Measurements from ENCODE around the gene SLC26A4. TPM values are rescaled to one million over a fixed set of nuclear protein-coding genes. Genes with fewer than 3 reads are reported as not detected.

The SLC26A4 gene
- total RNA-seq, 5 donors from 2014 or later (not counting 1 experiment from before 2014, with no cell fraction given), result 0.10 to 1.1 (median 0.60) TPM; not detected in 2

- no peaks in the 10 kb centered on the region for H3K4me1 Mint-ChIP-seq
- no peak overlapping the region for H3K27ac Mint-ChIP-seq
- ChIA-PET POLR2A (interaction anchor here in 1 of 2 donors (0.6 kb wide), 1 partner anchor 86 kb away, joined by 4 read pairs; no protein-coding TSS in a partner anchor), CTCF (no interaction called here)
- no peaks in the 10 kb centered on the region for H3K36me3 Mint-ChIP-seq
- ATAC-seq (replicated peaks in 1 of 4) (no peak), DNase-seq (no peak)
- peaks cover 18 to 25% of the 10 kb centered on the region in 2 donors for H3K27me3 Mint-ChIP-seq
- no peaks in the 10 kb centered on the region for H3K9me3 ChIP-seq
- H3K4me1 ChIP-seq (ENCODE audit: control insufficient read depth in 1 of 2, extremely low read depth in 1 of 2, insufficient read depth in 2 of 2, low read length in 2 of 2), result no peaks in the 10 kb centered on the region
- H3K27ac ChIP-seq (ENCODE audit: low read length), result no peak overlapping the region
- H3K4me3 Mint-ChIP-seq, result no peak overlapping the region
- H3K9me3 Mint-ChIP-seq, result no peaks in the 10 kb centered on the region
- no peak overlapping the region for H3K4me3 ChIP-seq (ENCODE audit: control insufficient read depth in 1 of 2, extremely low read depth in 1 of 2, low read length in 1 of 2)
- no peaks in the 10 kb centered on the region for H3K36me3 ChIP-seq (ENCODE audit: control insufficient read depth in 2 of 2, extremely low read depth in 1 of 2, insufficient read depth in 1 of 2, low read length in 1 of 2)
- WGBS (ENCODE audit: insufficient coverage), result 100% methylated on average over 1 of the region's 5 CpGs
- peaks cover 0 to 9% of the 10 kb centered on the region in 2 experiments for H3K27me3 ChIP-seq (replicated peaks in 1 of 2; ENCODE audit: control insufficient read depth in 2 of 2, extremely low read depth in 1 of 2, insufficient read depth in 2 of 2, low read length in 1 of 2)
Measured at GRCh38 chr7:107652642-107653041, 8.0 kb upstream of the SLC26A4 start.

GRCh38 chr7:107658467-107658866, 2.2 kb upstream of the SLC26A4 start:
- DNase-seq (no peak), ATAC-seq (replicated peaks in 1 of 4) (no peak)
- Mint-ChIP-seq H3K27ac (no peak overlapping the region), H3K36me3 (no peaks in the 10 kb centered on the region), H3K4me1 (peaks cover 16 to 26% (median 17%) of the 10 kb centered on the region in 3 donors), H3K4me3 (no peak overlapping the region), H3K9me3 (no peaks in the 10 kb centered on the region), H3K27me3 (peaks cover 38 to 58% of the 10 kb centered on the region in 2 donors)
- no peaks in the 10 kb centered on the region for H3K9me3 ChIP-seq
- ChIA-PET POLR2A (no interaction called here), CTCF (no interaction called here)
- no peak overlapping the region for H3K27ac ChIP-seq (ENCODE audit: low read length)
- peaks cover 18 to 29% of the 10 kb centered on the region in 2 experiments for H3K27me3 ChIP-seq (replicated peaks in 1 of 2; ENCODE audit: control insufficient read depth in 2 of 2, extremely low read depth in 1 of 2, insufficient read depth in 2 of 2, low read length in 1 of 2)
- H3K4me1 ChIP-seq (ENCODE audit: control insufficient read depth in 1 of 2, extremely low read depth in 1 of 2, insufficient read depth in 2 of 2, low read length in 2 of 2), result peaks cover 0 to 19% of the 10 kb centered on the region in 2 experiments
- no peak overlapping the region for H3K4me3 ChIP-seq (ENCODE audit: control insufficient read depth in 1 of 2, extremely low read depth in 1 of 2, low read length in 1 of 2)
- no peaks in the 10 kb centered on the region for H3K36me3 ChIP-seq (ENCODE audit: control insufficient read depth in 2 of 2, extremely low read depth in 1 of 2, insufficient read depth in 1 of 2, low read length in 1 of 2)

GRCh38 chr7:107659666-107660065, 962 bp upstream of the SLC26A4 start:
- Mint-ChIP-seq H3K9me3 (no peaks in the 10 kb centered on the region), H3K36me3 (no peaks in the 10 kb centered on the region), H3K27me3 (peaks cover 38 to 57% of the 10 kb centered on the region in 2 donors), H3K4me1 (peaks cover 16 to 26% (median 17%) of the 10 kb centered on the region in 3 donors), H3K27ac (no peak overlapping the region), H3K4me3 (peak overlapping the region; percentile 76 to 83 (median 77))
- peaks cover 0 to 19% of the 10 kb centered on the region in 2 experiments for H3K4me1 ChIP-seq (ENCODE audit: control insufficient read depth in 1 of 2, extremely low read depth in 1 of 2, insufficient read depth in 2 of 2, low read length in 2 of 2)
- WGBS (ENCODE audit: insufficient coverage), result no CpG with 5 or more reads among the region's 4 CpGs
- peak in 1 of 35 experiments; percentile 8 for DNase-seq
- peaks cover 18 to 36% of the 10 kb centered on the region in 2 experiments for H3K27me3 ChIP-seq (replicated peaks in 1 of 2; ENCODE audit: control insufficient read depth in 2 of 2, extremely low read depth in 1 of 2, insufficient read depth in 2 of 2, low read length in 1 of 2)
- H3K9me3 ChIP-seq, result no peaks in the 10 kb centered on the region
- no peak overlapping the region for H3K27ac ChIP-seq (ENCODE audit: low read length)
- peak; percentile 36 to 63 (median 48) for ATAC-seq (replicated peaks in 1 of 4)
- ChIA-PET CTCF (no interaction called here), POLR2A (no interaction called here)
- no peaks in the 10 kb centered on the region for H3K36me3 ChIP-seq (ENCODE audit: control insufficient read depth in 2 of 2, extremely low read depth in 1 of 2, insufficient read depth in 1 of 2, low read length in 1 of 2)
- H3K4me3 ChIP-seq (ENCODE audit: control insufficient read depth in 1 of 2, extremely low read depth in 1 of 2, low read length in 1 of 2), result no peak overlapping the region

GRCh38 chr7:107661081-107661864, 645 bp downstream of the SLC26A4 start:
- ChIA-PET CTCF (no interaction called here), POLR2A (no interaction called here)
- Histone ChIP-seq H3K27me3 (replicated peaks in 1 of 2; ENCODE audit: control insufficient read depth in 2 of 2, extremely low read depth in 1 of 2, insufficient read depth in 2 of 2, low read length in 1 of 2) (peaks cover 20 to 37% of the 10 kb centered on the region in 2 experiments), H3K4me3 (ENCODE audit: control insufficient read depth in 1 of 2, extremely low read depth in 1 of 2, low read length in 1 of 2) (peak overlapping the region; percentile 29 to 66), H3K36me3 (ENCODE audit: control insufficient read depth in 2 of 2, extremely low read depth in 1 of 2, insufficient read depth in 1 of 2, low read length in 1 of 2) (no peaks in the 10 kb centered on the region), H3K9me3 (no peaks in the 10 kb centered on the region), H3K4me1 (ENCODE audit: control insufficient read depth in 1 of 2, extremely low read depth in 1 of 2, insufficient read depth in 2 of 2, low read length in 2 of 2) (peaks cover 0 to 19% of the 10 kb centered on the region in 2 experiments), H3K27ac (ENCODE audit: low read length) (no peak overlapping the region)
- Mint-ChIP-seq H3K9me3 (no peaks in the 10 kb centered on the region), H3K4me3 (peak overlapping the region; percentile 77 to 83 (median 83)), H3K27me3 (peaks cover 28 to 56% of the 10 kb centered on the region in 2 donors), H3K36me3 (no peaks in the 10 kb centered on the region), H3K27ac (no peak overlapping the region), H3K4me1 (peaks cover 16 to 26% (median 17%) of the 10 kb centered on the region in 3 donors)
- DNase-seq (peak in 20 of 35 experiments; percentile 0 to 38 (median 16)), ATAC-seq (replicated peaks in 1 of 4) (peak; percentile 57 to 79 (median 57))
- WGBS (ENCODE audit: insufficient coverage), result 1% methylated on average over 71 of the region's 73 CpGs

GRCh38 chr7:107661865-107662379, 1.3 kb downstream of the SLC26A4 start:
- peaks cover 28 to 54% of the 10 kb centered on the region in 2 donors for H3K27me3 Mint-ChIP-seq
- 12% methylated on average over 14 of the region's 20 CpGs for WGBS (ENCODE audit: insufficient coverage)
- Histone ChIP-seq H3K9me3 (no peaks in the 10 kb centered on the region), H3K4me1 (ENCODE audit: control insufficient read depth in 1 of 2, extremely low read depth in 1 of 2, insufficient read depth in 2 of 2, low read length in 2 of 2) (peaks cover 0 to 19% of the 10 kb centered on the region in 2 experiments), H3K27ac (ENCODE audit: low read length) (no peak overlapping the region), H3K4me3 (ENCODE audit: control insufficient read depth in 1 of 2, extremely low read depth in 1 of 2, low read length in 1 of 2) (peak overlapping the region; percentile 29 to 66), H3K36me3 (ENCODE audit: control insufficient read depth in 2 of 2, extremely low read depth in 1 of 2, insufficient read depth in 1 of 2, low read length in 1 of 2) (no peaks in the 10 kb centered on the region), H3K27me3 (replicated peaks in 1 of 2; ENCODE audit: control insufficient read depth in 2 of 2, extremely low read depth in 1 of 2, insufficient read depth in 2 of 2, low read length in 1 of 2) (peaks cover 20 to 37% of the 10 kb centered on the region in 2 experiments)
- H3K4me1 Mint-ChIP-seq, result peaks cover 16 to 26% (median 17%) of the 10 kb centered on the region in 3 donors
- CTCF ChIA-PET, result no interaction called here
- ATAC-seq (replicated peaks in 1 of 4) (no peak), DNase-seq (no peak)
- H3K36me3 Mint-ChIP-seq, result no peaks in the 10 kb centered on the region
- H3K27ac Mint-ChIP-seq, result no peak overlapping the region
- POLR2A ChIA-PET, result no interaction called here
- H3K4me3 Mint-ChIP-seq, result peak overlapping the region; percentile 77 to 83 (median 83)
- no peaks in the 10 kb centered on the region for H3K9me3 Mint-ChIP-seq

- H3K27ac ChIP-seq (ENCODE audit: low read length), result no peak overlapping the region
- H3K9me3 ChIP-seq, result no peaks in the 10 kb centered on the region
- H3K4me1 Mint-ChIP-seq, result peaks cover 16 to 26% (median 17%) of the 10 kb centered on the region in 3 donors
- ATAC-seq (replicated peaks in 1 of 4) (no peak), DNase-seq (no peak)
- no peak overlapping the region for H3K4me3 ChIP-seq (ENCODE audit: control insufficient read depth in 1 of 2, extremely low read depth in 1 of 2, low read length in 1 of 2)
- CTCF ChIA-PET, result no interaction called here
- no peak overlapping the region for H3K4me3 Mint-ChIP-seq
- POLR2A ChIA-PET, result no interaction called here
- H3K27me3 Mint-ChIP-seq, result peaks cover 28 to 52% of the 10 kb centered on the region in 2 donors
- no peaks in the 10 kb centered on the region for H3K36me3 Mint-ChIP-seq
- no peak overlapping the region for H3K27ac Mint-ChIP-seq
- peaks cover 0 to 19% of the 10 kb centered on the region in 2 experiments for H3K4me1 ChIP-seq (ENCODE audit: control insufficient read depth in 1 of 2, extremely low read depth in 1 of 2, insufficient read depth in 2 of 2, low read length in 2 of 2)
- H3K36me3 ChIP-seq (ENCODE audit: control insufficient read depth in 2 of 2, extremely low read depth in 1 of 2, insufficient read depth in 1 of 2, low read length in 1 of 2), result no peaks in the 10 kb centered on the region
- WGBS (ENCODE audit: insufficient coverage), result no CpG with 5 or more reads among the region's 4 CpGs
- H3K9me3 Mint-ChIP-seq, result no peaks in the 10 kb centered on the region
- H3K27me3 ChIP-seq (replicated peaks in 1 of 2; ENCODE audit: control insufficient read depth in 2 of 2, extremely low read depth in 1 of 2, insufficient read depth in 2 of 2, low read length in 1 of 2), result peaks cover 21 to 37% of the 10 kb centered on the region in 2 experiments
Measured at GRCh38 chr7:107663196-107663595, 2.6 kb downstream of the SLC26A4 start.

Measured in T-cell (primary cell).